ENCODE results near the gene MT1E. TPM values are rescaled to one million over a fixed set of nuclear protein-coding genes. Genes with fewer than 3 reads are reported as not detected.

Gene MT1E
- total and polyA plus RNA-seq, 2 of the 13 experiments (the other 11 are each of a cell fraction or from before 2014, with no cell fraction given), result 110 to 1,072 TPM

DNA sequence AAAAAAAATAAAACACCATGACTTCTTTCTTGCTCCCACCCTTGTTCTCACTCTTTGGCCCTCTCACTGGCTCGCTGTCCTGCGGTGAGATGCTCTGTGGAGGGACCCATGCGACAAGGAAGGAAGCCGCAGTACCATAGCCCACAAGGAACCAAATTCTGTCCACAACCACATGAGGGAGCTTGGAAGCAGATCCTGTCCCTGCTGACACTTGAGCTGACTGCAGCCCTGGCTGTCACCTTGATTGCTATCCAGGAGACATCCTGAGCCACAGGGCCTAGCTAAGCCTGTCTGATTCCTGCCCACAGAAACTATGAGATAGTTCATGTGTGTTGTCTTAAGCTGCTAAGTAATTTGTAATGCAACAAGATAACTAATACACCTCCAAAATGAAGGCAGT is 22.0 kb upstream of the MT1E start (continued):
- TF ChIP-seq, protein P1, sequence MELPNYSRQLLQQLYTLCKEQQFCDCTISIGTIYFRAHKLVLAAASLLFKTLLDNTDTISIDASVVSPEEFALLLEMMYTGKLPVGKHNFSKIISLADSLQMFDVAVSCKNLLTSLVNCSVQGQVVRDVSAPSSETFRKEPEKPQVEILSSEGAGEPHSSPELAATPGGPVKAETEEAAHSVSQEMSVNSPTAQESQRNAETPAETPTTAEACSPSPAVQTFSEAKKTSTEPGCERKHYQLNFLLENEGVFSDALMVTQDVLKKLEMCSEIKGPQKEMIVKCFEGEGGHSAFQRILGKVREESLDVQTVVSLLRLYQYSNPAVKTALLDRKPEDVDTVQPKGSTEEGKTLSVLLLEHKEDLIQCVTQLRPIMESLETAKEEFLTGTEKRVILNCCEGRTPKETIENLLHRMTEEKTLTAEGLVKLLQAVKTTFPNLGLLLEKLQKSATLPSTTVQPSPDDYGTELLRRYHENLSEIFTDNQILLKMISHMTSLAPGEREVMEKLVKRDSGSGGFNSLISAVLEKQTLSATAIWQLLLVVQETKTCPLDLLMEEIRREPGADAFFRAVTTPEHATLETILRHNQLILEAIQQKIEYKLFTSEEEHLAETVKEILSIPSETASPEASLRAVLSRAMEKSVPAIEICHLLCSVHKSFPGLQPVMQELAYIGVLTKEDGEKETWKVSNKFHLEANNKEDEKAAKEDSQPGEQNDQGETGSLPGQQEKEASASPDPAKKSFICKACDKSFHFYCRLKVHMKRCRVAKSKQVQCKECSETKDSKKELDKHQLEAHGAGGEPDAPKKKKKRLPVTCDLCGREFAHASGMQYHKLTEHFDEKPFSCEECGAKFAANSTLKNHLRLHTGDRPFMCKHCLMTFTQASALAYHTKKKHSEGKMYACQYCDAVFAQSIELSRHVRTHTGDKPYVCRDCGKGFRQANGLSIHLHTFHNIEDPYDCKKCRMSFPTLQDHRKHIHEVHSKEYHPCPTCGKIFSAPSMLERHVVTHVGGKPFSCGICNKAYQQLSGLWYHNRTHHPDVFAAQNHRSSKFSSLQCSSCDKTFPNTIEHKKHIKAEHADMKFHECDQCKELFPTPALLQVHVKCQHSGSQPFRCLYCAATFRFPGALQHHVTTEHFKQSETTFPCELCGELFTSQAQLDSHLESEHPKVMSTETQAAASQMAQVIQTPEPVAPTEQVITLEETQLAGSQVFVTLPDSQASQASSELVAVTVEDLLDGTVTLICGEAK (IDR thresholded peaks at IDR 0.05), result no peak
- TF ChIP-seq, protein P1 (CRISPR knock-in tag; IDR thresholded peaks at IDR 0.05), result no peak
- TF ChIP-seq ZNF724P (CRISPR knock-in tag; IDR thresholded peaks at IDR 0.05; ENCODE audit: borderline replicate concordance) (no peak), KDM3A (CRISPR knock-in tag; IDR thresholded peaks at IDR 0.05; ENCODE audit: low read depth) (0 out of 2 replicates have a peak, but pooled peaks have one; percentile 56), ZNF547 (CRISPR knock-in tag; IDR thresholded peaks at IDR 0.05) (no peak), YEATS2 (CRISPR knock-in tag; IDR thresholded peaks at IDR 0.05; ENCODE audit: borderline replicate concordance) (0 out of 2 replicates have a peak, but pooled peaks have one; percentile 22), ZNF616 (CRISPR knock-in tag; IDR thresholded peaks at IDR 0.05; ENCODE audit: low read depth) (no peak), SP5 (CRISPR knock-in tag; IDR thresholded peaks at IDR 0.05; ENCODE audit: borderline replicate concordance, low read depth) (peak; percentile 44; the same call in 1 of the 2 replicates), ATF1 (CRISPR knock-in tag; IDR thresholded peaks at IDR 0.05) (no peak)
- TF ChIP-seq, protein P2, sequence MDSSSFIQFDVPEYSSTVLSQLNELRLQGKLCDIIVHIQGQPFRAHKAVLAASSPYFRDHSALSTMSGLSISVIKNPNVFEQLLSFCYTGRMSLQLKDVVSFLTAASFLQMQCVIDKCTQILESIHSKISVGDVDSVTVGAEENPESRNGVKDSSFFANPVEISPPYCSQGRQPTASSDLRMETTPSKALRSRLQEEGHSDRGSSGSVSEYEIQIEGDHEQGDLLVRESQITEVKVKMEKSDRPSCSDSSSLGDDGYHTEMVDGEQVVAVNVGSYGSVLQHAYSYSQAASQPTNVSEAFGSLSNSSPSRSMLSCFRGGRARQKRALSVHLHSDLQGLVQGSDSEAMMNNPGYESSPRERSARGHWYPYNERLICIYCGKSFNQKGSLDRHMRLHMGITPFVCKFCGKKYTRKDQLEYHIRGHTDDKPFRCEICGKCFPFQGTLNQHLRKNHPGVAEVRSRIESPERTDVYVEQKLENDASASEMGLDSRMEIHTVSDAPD (CRISPR knock-in tag; IDR thresholded peaks at IDR 0.05), result no peak
- TF ChIP-seq, protein P3, sequence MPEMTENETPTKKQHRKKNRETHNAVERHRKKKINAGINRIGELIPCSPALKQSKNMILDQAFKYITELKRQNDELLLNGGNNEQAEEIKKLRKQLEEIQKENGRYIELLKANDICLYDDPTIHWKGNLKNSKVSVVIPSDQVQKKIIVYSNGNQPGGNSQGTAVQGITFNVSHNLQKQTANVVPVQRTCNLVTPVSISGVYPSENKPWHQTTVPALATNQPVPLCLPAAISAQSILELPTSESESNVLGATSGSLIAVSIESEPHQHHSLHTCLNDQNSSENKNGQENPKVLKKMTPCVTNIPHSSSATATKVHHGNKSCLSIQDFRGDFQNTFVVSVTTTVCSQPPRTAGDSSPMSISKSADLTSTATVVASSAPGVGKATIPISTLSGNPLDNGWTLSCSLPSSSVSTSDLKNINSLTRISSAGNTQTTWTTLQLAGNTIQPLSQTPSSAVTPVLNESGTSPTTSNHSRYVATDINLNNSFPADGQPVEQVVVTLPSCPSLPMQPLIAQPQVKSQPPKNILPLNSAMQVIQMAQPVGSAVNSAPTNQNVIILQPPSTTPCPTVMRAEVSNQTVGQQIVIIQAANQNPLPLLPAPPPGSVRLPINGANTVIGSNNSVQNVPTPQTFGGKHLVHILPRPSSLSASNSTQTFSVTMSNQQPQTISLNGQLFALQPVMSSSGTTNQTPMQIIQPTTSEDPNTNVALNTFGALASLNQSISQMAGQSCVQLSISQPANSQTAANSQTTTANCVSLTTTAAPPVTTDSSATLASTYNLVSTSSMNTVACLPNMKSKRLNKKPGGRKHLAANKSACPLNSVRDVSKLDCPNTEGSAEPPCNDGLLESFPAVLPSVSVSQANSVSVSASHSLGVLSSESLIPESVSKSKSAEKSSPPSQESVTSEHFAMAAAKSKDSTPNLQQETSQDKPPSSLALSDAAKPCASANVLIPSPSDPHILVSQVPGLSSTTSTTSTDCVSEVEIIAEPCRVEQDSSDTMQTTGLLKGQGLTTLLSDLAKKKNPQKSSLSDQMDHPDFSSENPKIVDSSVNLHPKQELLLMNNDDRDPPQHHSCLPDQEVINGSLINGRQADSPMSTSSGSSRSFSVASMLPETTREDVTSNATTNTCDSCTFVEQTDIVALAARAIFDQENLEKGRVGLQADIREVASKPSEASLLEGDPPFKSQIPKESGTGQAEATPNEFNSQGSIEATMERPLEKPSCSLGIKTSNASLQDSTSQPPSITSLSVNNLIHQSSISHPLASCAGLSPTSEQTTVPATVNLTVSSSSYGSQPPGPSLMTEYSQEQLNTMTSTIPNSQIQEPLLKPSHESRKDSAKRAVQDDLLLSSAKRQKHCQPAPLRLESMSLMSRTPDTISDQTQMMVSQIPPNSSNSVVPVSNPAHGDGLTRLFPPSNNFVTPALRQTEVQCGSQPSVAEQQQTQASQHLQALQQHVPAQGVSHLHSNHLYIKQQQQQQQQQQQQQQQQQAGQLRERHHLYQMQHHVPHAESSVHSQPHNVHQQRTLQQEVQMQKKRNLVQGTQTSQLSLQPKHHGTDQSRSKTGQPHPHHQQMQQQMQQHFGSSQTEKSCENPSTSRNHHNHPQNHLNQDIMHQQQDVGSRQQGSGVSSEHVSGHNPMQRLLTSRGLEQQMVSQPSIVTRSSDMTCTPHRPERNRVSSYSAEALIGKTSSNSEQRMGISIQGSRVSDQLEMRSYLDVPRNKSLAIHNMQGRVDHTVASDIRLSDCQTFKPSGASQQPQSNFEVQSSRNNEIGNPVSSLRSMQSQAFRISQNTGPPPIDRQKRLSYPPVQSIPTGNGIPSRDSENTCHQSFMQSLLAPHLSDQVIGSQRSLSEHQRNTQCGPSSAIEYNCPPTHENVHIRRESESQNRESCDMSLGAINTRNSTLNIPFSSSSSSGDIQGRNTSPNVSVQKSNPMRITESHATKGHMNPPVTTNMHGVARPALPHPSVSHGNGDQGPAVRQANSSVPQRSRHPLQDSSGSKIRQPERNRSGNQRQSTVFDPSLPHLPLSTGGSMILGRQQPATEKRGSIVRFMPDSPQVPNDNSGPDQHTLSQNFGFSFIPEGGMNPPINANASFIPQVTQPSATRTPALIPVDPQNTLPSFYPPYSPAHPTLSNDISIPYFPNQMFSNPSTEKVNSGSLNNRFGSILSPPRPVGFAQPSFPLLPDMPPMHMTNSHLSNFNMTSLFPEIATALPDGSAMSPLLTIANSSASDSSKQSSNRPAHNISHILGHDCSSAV (CRISPR knock-in tag; IDR thresholded peaks at IDR 0.05; ENCODE audit: borderline replicate concordance), result no peak

All from HepG2 (cell line).